Stimulated activated CD4-positive, alpha-beta T cell treated with anti-CD3 and anti-CD28 coated beads, Interleukin-12 subunit alpha, Interleukin-12 subunit beta, amount 100 ng/mL, for 48 hours (primary cell): ENCODE data around the gene ESYT2.
"Not testable (repeated sequence)": the region's sequence is repeated elsewhere in the genome, so short reads cannot be mapped to it uniquely, and the experiment has no call there.

ENCODE experiments used
- DNase-seq, 3 donors: peaks; one replicate each; pipeline ENCODE4 v3.0.0-alpha.2; 2020; ENCODE audit warnings: low read depth in 2 of 3, low spot score in 1 of 3

Gene ESYT2

GRCh38 chr7:158856883-158857668 is 27.8 kb upstream of the ESYT2 start:
- no peak for DNase-seq

GRCh38 chr7:158854681-158855081 is 25.4 kb upstream of the ESYT2 start:
- no peak for DNase-seq

- DNase-seq = no peak
These were observed 21.3 kb upstream of the ESYT2 start for GRCh38 chr7:158850545-158851102.

GRCh38 chr7:158849768-158850544 is 20.6 kb upstream of the ESYT2 start:
- no peak for DNase-seq

GRCh38 chr7:158849442-158849767 is 20.1 kb upstream of the ESYT2 start:
- DNase-seq = no peak

GRCh38 chr7:158847451-158847866 is 18.1 kb upstream of the ESYT2 start:
- no peak for DNase-seq

GRCh38 chr7:158846304-158846703 is 17.0 kb upstream of the ESYT2 start:
- no peak for DNase-seq

- no peak for DNase-seq
These were observed 14.5 kb upstream of the ESYT2 start for GRCh38 chr7:158843771-158844170.

GRCh38 chr7:158842486-158842885 is 13.2 kb upstream of the ESYT2 start:
- DNase-seq = no peak

- DNase-seq = no peak
These were observed 11.3 kb upstream of the ESYT2 start for GRCh38 chr7:158840604-158841003.

- not testable (repeated sequence) for DNase-seq
These were observed 9.9 kb upstream of the ESYT2 start for GRCh38 chr7:158839177-158839576.

GRCh38 chr7:158837790-158838637 is 8.7 kb upstream of the ESYT2 start:
- DNase-seq = no peak

- no peak for DNase-seq
These were observed 7.4 kb upstream of the ESYT2 start for GRCh38 chr7:158836692-158837091.

GRCh38 chr7:158834878-158835784 is 5.8 kb upstream of the ESYT2 start:
- no peak for DNase-seq

GRCh38 chr7:158832994-158833393 is 3.7 kb upstream of the ESYT2 start:
- DNase-seq = no peak

GRCh38 chr7:158831738-158832091 is 2.4 kb upstream of the ESYT2 start:
- DNase-seq = no peak

- DNase-seq = no peak
These were observed 958 bp upstream of the ESYT2 start for GRCh38 chr7:158830211-158830723.

- peak in 2 of 3 donors; percentile 62 to 66 for DNase-seq
These were observed 328 bp downstream of the ESYT2 start for GRCh38 chr7:158829021-158829341.

GRCh38 chr7:158828133-158829020 is 932 bp downstream of the ESYT2 start:
- DNase-seq = no peak
